ENCODE data around the gene MSL3B.
"Not testable (repeated sequence)": the region's sequence is repeated elsewhere in the genome, so short reads cannot be mapped to it uniquely, and the experiment has no call there.

MSL3B gene

DNA sequence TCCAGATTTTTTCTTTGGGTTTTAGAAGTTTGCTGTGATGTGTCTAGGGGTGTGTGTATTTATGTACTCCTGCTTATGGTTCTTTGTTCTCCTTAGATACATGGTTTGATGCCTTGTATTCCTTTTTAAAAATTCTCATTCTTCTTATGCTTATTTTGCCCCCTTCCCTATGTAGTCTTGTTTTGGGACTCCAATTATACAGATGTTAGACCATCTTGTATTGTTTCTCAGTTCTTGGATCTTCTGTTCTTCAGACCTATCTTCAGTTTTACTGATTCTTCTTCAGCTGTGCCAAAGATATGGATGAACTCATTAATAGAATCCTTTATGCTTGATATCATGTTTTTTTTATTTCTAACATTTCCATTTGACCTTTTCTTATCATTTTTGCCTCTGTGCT, 14.2 kb upstream of the MSL3B start:
- H3K27me3 ChIP-seq (ENCODE audit: control insufficient read depth in 1 of 2, insufficient read depth in 2 of 2, low read length in 2 of 2), result peaks cover 0 to 4% of the 10 kb centered on the region in 2 donors
- peaks cover 4 to 9% of the 10 kb centered on the region in 2 donors for H3K9me3 ChIP-seq (ENCODE audit: control insufficient read depth in 1 of 2, low read length in 2 of 2)
- no peak overlapping the region for H3K9ac ChIP-seq (ENCODE audit: low read depth in 1 of 2, low read length in 2 of 2)
- H3K36me3 ChIP-seq (ENCODE audit: control insufficient read depth in 1 of 2, insufficient read depth in 2 of 2, low read length in 2 of 2), result no peaks in the 10 kb centered on the region
- H3K4me3 ChIP-seq (ENCODE audit: low read depth in 1 of 2, low read length in 2 of 2), result no peak overlapping the region
- H3K4me1 ChIP-seq (ENCODE audit: control insufficient read depth in 1 of 2, insufficient read depth in 2 of 2, low read length in 2 of 2), result no peaks in the 10 kb centered on the region
- no peak overlapping the region for H3K27ac ChIP-seq (ENCODE audit: low read depth, low read length)

DNA sequence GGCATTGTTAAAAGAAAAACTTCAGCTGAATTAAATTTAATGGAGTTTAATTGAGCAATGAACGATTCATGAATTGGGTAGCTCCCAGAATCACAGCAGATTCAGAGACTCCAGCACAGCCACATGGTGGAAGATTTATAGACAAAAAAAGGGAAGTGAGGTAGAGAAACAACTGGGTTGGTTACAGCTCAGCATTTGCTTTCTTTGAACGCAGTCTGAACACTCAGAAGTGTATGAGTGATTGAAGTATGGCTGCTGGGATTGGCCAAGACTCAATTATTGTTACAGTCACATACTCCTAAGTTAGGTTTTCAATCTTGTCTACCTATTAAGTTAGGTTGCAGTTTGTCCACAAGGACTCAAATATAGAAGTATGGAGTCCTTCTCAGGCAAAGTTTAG, 3.9 kb upstream of the MSL3B start:
- H3K9me3 ChIP-seq (ENCODE audit: control insufficient read depth in 1 of 2, low read length in 2 of 2); H3K36me3 ChIP-seq (ENCODE audit: control insufficient read depth in 1 of 2, insufficient read depth in 2 of 2, low read length in 2 of 2); H3K27ac ChIP-seq (ENCODE audit: low read depth, low read length); H3K9ac ChIP-seq (ENCODE audit: low read depth in 1 of 2, low read length in 2 of 2); H3K4me3 ChIP-seq (ENCODE audit: low read depth in 1 of 2, low read length in 2 of 2); H3K4me1 ChIP-seq (ENCODE audit: control insufficient read depth in 1 of 2, insufficient read depth in 2 of 2, low read length in 2 of 2): not testable (repeated sequence)
- peaks cover 4 to 18% of the 10 kb centered on the region in 2 donors for H3K27me3 ChIP-seq (ENCODE audit: control insufficient read depth in 1 of 2, insufficient read depth in 2 of 2, low read length in 2 of 2)

DNA sequence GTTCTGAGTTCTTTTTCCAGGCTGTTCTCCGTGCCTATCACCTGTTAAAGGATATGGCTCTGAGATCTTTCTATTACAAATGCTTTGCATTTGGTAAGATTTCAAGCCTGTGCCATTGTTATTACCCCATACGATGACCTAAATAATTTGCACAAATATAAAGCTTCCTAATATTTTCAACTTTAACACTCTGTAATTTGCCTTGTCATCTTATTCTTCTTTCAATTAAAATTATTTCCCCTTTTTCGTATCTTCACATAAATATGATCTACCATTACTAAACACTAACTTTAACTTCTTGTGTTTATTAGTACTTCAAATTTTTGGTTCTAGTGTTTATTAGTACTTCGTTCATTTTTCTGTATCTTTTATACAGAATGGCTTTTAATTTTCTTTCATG, 3.2 kb upstream of the MSL3B start:
- Histone ChIP-seq H3K4me1 (ENCODE audit: control insufficient read depth in 1 of 2, insufficient read depth in 2 of 2, low read length in 2 of 2) (no peaks in the 10 kb centered on the region), H3K27ac (ENCODE audit: low read depth, low read length) (no peak overlapping the region), H3K9ac (ENCODE audit: low read depth in 1 of 2, low read length in 2 of 2) (no peak overlapping the region), H3K36me3 (ENCODE audit: control insufficient read depth in 1 of 2, insufficient read depth in 2 of 2, low read length in 2 of 2) (peaks cover 0 to 5% of the 10 kb centered on the region in 2 donors), H3K27me3 (ENCODE audit: control insufficient read depth in 1 of 2, insufficient read depth in 2 of 2, low read length in 2 of 2) (peaks cover 4 to 18% of the 10 kb centered on the region in 2 donors), H3K4me3 (ENCODE audit: low read depth in 1 of 2, low read length in 2 of 2) (no peak overlapping the region), H3K9me3 (ENCODE audit: control insufficient read depth in 1 of 2, low read length in 2 of 2) (peaks cover 0 to 3% of the 10 kb centered on the region in 2 donors)

GRCh38 chr2:233866479-233866878, 1.7 kb downstream of the MSL3B start:
- peaks cover 0 to 3% of the 10 kb centered on the region in 2 donors for H3K9me3 ChIP-seq (ENCODE audit: control insufficient read depth in 1 of 2, low read length in 2 of 2)
- peaks cover 0 to 8% of the 10 kb centered on the region in 2 donors for H3K36me3 ChIP-seq (ENCODE audit: control insufficient read depth in 1 of 2, insufficient read depth in 2 of 2, low read length in 2 of 2)
- H3K9ac ChIP-seq (ENCODE audit: low read depth in 1 of 2, low read length in 2 of 2), result no peak overlapping the region
- H3K27ac ChIP-seq (ENCODE audit: low read depth, low read length), result no peak overlapping the region
- no peaks in the 10 kb centered on the region for H3K4me1 ChIP-seq (ENCODE audit: control insufficient read depth in 1 of 2, insufficient read depth in 2 of 2, low read length in 2 of 2)
- no peak overlapping the region for H3K4me3 ChIP-seq (ENCODE audit: low read depth in 1 of 2, low read length in 2 of 2)
- peaks cover 4 to 13% of the 10 kb centered on the region in 2 donors for H3K27me3 ChIP-seq (ENCODE audit: control insufficient read depth in 1 of 2, insufficient read depth in 2 of 2, low read length in 2 of 2)

DNA sequence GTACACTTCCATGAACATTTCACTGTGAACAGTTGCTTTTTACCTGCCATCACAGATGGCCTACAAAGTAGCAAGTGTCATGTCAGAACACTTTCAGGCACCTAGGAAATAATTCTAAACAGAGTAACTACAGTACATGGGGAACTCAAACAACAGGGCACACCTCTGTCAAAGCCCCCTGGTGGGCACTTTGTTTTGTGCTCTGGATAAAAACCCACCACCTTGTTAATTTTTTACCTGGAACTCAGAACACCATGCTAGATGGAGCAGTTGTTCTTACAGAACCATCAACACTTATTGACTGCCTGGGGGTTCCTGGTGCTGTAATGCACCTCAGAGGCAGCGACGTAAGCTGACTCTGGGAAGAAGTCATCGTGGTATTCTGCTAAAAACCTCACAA, 2.3 kb downstream of the MSL3B start:
- Histone ChIP-seq H3K36me3 (ENCODE audit: control insufficient read depth in 1 of 2, insufficient read depth in 2 of 2, low read length in 2 of 2) (peaks cover 0 to 8% of the 10 kb centered on the region in 2 donors), H3K4me1 (ENCODE audit: control insufficient read depth in 1 of 2, insufficient read depth in 2 of 2, low read length in 2 of 2) (no peaks in the 10 kb centered on the region), H3K4me3 (ENCODE audit: low read depth in 1 of 2, low read length in 2 of 2) (no peak overlapping the region), H3K9ac (ENCODE audit: low read depth in 1 of 2, low read length in 2 of 2) (no peak overlapping the region), H3K9me3 (ENCODE audit: control insufficient read depth in 1 of 2, low read length in 2 of 2) (peaks cover 0 to 3% of the 10 kb centered on the region in 2 donors), H3K27me3 (ENCODE audit: control insufficient read depth in 1 of 2, insufficient read depth in 2 of 2, low read length in 2 of 2) (peaks cover under 1 to 9% of the 10 kb centered on the region in 2 donors), H3K27ac (ENCODE audit: low read depth, low read length) (no peak overlapping the region)

- Histone ChIP-seq H3K27ac (ENCODE audit: low read depth, low read length) (no peak overlapping the region), H3K4me1 (ENCODE audit: control insufficient read depth in 1 of 2, insufficient read depth in 2 of 2, low read length in 2 of 2) (peaks cover 5 to 6% of the 10 kb centered on the region in 2 donors), H3K9me3 (ENCODE audit: control insufficient read depth in 1 of 2, low read length in 2 of 2) (no peaks in the 10 kb centered on the region), H3K9ac (ENCODE audit: low read depth in 1 of 2, low read length in 2 of 2) (no peak overlapping the region), H3K36me3 (ENCODE audit: control insufficient read depth in 1 of 2, insufficient read depth in 2 of 2, low read length in 2 of 2) (peaks cover 0 to 8% of the 10 kb centered on the region in 2 donors), H3K4me3 (ENCODE audit: low read depth in 1 of 2, low read length in 2 of 2) (no peak overlapping the region), H3K27me3 (ENCODE audit: control insufficient read depth in 1 of 2, insufficient read depth in 2 of 2, low read length in 2 of 2) (no peaks in the 10 kb centered on the region)
Measured at GRCh38 chr2:233862261-233862768, 5.9 kb downstream of the MSL3B start.

- Histone ChIP-seq H3K9me3 (ENCODE audit: control insufficient read depth in 1 of 2, low read length in 2 of 2) (no peaks in the 10 kb centered on the region), H3K4me3 (ENCODE audit: low read depth in 1 of 2, low read length in 2 of 2) (no peak overlapping the region), H3K9ac (ENCODE audit: low read depth in 1 of 2, low read length in 2 of 2) (no peak overlapping the region), H3K36me3 (ENCODE audit: control insufficient read depth in 1 of 2, insufficient read depth in 2 of 2, low read length in 2 of 2) (no peaks in the 10 kb centered on the region), H3K27ac (ENCODE audit: low read depth, low read length) (no peak overlapping the region), H3K4me1 (ENCODE audit: control insufficient read depth in 1 of 2, insufficient read depth in 2 of 2, low read length in 2 of 2) (peaks cover 12 to 16% of the 10 kb centered on the region in 2 donors), H3K27me3 (ENCODE audit: control insufficient read depth in 1 of 2, insufficient read depth in 2 of 2, low read length in 2 of 2) (no peaks in the 10 kb centered on the region)
Measured at GRCh38 chr2:233858331-233858730, 9.9 kb downstream of the MSL3B start.

DNA sequence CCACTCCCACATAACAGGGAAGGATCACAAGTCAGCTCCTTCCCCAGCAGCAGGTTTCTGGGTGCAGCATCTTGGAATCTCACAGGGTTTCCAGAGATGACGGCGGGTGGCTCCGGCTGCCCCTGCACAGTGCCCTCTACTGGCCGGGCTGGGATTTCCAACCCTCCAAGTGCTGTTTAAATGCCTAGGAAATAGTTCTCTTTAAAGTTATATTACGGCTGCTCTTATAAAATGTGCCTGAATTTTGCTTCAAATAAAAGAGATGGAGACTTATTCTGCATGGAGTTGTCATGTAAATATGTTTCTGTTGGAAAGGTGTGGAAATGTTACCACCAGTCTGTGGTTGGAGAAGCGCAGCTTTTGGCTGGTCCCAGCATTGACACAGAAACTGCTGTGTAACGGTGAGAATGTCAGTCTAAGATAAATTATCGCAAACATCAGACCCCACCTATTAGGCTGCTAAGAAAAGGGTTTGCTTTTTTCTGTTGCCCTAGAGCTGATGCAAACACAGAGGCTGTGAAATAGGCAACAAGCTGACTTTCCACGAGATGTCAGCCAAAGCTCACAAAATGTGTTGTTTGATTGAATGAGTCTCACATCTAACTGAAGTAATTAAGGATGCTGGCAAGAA, 10.6 kb downstream of the MSL3B start:
- no peak overlapping the region for H3K27ac ChIP-seq (ENCODE audit: low read depth, low read length)
- peaks cover 19 to 23% of the 10 kb centered on the region in 2 donors for H3K4me1 ChIP-seq (ENCODE audit: control insufficient read depth in 1 of 2, insufficient read depth in 2 of 2, low read length in 2 of 2)
- no peak overlapping the region for H3K9ac ChIP-seq (ENCODE audit: low read depth in 1 of 2, low read length in 2 of 2)
- no peaks in the 10 kb centered on the region for H3K9me3 ChIP-seq (ENCODE audit: control insufficient read depth in 1 of 2, low read length in 2 of 2)
- H3K4me3 ChIP-seq (ENCODE audit: low read depth in 1 of 2, low read length in 2 of 2), result no peak overlapping the region
- H3K36me3 ChIP-seq (ENCODE audit: control insufficient read depth in 1 of 2, insufficient read depth in 2 of 2, low read length in 2 of 2), result no peaks in the 10 kb centered on the region
- H3K27me3 ChIP-seq (ENCODE audit: control insufficient read depth in 1 of 2, insufficient read depth in 2 of 2, low read length in 2 of 2), result no peaks in the 10 kb centered on the region

GRCh38 chr2:233856184-233856583, 12.0 kb downstream of the MSL3B start:
- H3K4me1 ChIP-seq (ENCODE audit: control insufficient read depth in 1 of 2, insufficient read depth in 2 of 2, low read length in 2 of 2), result peaks cover 25 to 26% of the 10 kb centered on the region in 2 donors
- no peaks in the 10 kb centered on the region for H3K27me3 ChIP-seq (ENCODE audit: control insufficient read depth in 1 of 2, insufficient read depth in 2 of 2, low read length in 2 of 2)
- H3K36me3 ChIP-seq (ENCODE audit: control insufficient read depth in 1 of 2, insufficient read depth in 2 of 2, low read length in 2 of 2), result no peaks in the 10 kb centered on the region
- no peak overlapping the region for H3K4me3 ChIP-seq (ENCODE audit: low read depth in 1 of 2, low read length in 2 of 2)
- no peaks in the 10 kb centered on the region for H3K9me3 ChIP-seq (ENCODE audit: control insufficient read depth in 1 of 2, low read length in 2 of 2)
- H3K27ac ChIP-seq (ENCODE audit: low read depth, low read length), result no peak overlapping the region
- no peak overlapping the region for H3K9ac ChIP-seq (ENCODE audit: low read depth in 1 of 2, low read length in 2 of 2)

DNA sequence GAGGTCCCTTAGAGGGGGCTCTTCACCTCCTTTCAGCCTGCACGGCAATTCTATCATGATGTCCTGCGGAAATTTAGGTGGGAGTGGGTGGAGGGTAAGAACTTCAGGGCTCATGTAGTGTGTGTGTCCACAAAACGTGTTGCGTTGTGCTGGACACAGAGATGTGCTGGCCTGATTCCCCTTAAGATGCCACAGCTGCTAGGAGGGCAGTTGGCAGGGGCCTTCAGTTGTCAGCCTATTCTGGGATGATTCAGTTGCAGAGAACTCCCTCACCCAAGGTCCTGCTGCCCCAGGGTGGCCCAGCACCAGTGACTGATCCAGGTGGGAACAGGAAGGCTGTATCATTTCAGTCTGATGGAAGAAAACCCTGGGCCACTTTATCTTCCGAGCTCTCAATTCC, 12.8 kb downstream of the MSL3B start:
- Histone ChIP-seq H3K27me3 (ENCODE audit: control insufficient read depth in 1 of 2, insufficient read depth in 2 of 2, low read length in 2 of 2) (no peaks in the 10 kb centered on the region), H3K9me3 (ENCODE audit: control insufficient read depth in 1 of 2, low read length in 2 of 2) (no peaks in the 10 kb centered on the region), H3K27ac (ENCODE audit: low read depth, low read length) (no peak overlapping the region), H3K4me1 (ENCODE audit: control insufficient read depth in 1 of 2, insufficient read depth in 2 of 2, low read length in 2 of 2) (peaks cover 25 to 26% of the 10 kb centered on the region in 2 donors), H3K4me3 (ENCODE audit: low read depth in 1 of 2, low read length in 2 of 2) (peak overlapping the region in 1 of 2 donors; percentile 83), H3K36me3 (ENCODE audit: control insufficient read depth in 1 of 2, insufficient read depth in 2 of 2, low read length in 2 of 2) (peaks cover 0 to 3% of the 10 kb centered on the region in 2 donors), H3K9ac (ENCODE audit: low read depth in 1 of 2, low read length in 2 of 2) (peak overlapping the region in 1 of 2 donors; percentile 60)
